GM18520 (cell line): ENCODE measurements around the gene HOXA13.

Source experiments
- ATAC-seq: cut with Tn5 transposase; IDR thresholded peaks from one replicate; pipeline ENCODE4 v1.9.1; 2021; ENCODE audit not compliant: unreplicated experiment

The HOXA13 gene

DNA sequence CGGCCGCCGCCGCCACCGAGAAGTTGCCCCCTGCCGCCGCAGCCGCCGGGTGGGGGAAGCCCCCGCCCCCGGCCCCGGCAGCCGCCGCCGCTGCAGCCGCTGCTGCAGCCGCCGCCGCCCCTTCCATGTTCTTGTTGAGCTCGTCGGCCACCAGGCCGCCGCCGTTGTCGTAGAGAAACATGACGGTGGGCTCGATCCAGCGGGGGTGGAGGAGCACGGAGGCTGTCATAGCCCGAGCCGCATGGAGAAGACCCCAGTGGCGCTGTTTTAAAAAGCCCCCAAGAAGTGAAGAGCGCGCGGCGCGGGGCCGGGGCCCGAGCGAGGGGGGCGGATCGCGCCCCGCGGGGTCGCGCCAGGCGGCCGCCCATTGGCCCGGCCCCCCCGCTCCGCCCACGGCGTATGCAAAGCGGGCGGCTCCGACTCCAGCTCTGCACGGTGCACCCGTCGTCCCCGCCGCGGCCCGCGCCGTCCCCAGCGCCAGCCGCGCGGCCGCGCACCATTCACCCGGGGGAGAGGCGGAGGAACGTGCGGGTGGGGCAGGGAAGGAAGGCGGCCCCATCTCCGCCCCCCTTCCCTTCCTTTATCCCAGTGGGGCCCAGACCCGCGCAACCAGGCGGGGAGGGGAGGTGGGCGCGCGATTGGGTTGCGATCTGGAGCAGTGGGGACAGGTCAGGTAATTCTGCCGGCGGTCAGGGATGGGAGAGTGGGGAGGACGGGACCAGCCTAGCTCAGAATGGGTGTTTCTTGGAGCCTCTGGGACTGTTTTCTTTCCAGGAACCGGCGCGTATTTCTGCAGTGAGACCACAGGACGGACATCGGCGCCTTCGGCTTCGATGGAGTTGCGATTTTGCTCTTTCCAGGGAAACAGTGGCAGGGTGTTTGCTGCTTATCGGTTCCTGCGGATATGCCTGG, at the start of gene HOXA13:
HOXA13 (minus strand) TSS at position 243 of the 912 bp plus-strand sequence; CDS start at position 229, 14 bp downstream.
- ATAC-seq, result no peak

DNA sequence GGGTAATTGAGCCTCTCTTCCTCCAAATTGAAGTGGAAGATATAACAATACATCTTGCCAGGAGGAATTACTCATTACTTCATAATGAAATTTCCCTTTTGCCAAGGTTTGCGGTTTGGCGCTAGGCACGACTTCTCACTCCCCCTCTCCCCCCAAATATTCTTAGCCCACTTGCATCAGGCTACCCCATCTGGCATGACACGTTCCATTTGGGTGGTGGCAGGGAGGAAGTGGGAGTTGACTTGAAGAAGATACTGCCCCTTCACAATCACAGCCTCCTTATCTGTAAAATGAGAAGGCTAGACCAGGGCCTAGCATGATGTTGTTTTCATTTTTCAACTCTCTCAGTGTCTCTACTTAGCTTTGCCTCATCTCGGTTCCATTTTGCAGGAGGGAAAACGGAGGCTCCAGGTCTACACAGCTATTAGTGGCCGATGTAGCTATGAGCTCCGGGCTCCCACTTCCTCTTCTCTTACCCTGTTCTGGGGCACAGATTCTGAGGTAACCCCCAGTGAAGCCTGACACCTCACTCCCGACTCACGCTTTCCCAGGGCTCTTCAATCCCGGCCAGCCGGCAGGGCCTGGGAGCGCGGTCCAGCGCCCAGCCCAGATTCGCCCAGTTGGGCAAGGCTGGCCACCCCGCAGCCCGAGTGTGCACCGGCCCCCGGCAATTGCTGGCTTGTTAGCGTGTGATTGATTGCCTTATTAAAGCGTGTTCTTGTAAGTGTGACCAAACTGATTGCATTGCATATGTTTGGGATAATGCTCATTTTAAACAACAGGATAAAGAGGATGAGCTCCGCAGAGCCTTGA, 49.2 kb upstream of the HOXA13 start:
- no peak for ATAC-seq

DNA sequence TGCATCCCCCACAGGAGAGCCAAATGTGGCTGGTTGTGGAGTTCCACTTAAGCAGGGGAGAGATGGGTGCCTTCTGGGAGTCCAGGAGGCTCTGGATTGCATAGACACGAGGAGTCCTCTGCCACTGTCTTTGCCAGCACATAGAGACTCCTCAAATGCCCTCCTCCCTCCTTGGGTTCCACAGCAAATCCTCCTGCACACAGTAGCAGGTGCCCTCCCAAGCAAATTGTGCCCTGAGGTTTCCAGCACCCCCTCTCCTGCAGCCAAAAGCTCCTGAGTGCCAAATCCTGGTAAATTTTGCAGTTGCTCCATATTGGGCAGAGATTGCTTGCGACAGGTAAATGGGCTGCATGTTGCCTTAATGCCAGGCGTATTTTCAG, 48.5 kb upstream of the HOXA13 start:
- ATAC-seq, result no peak

GRCh38 chr7:27247452-27248426, 47.8 kb upstream of the HOXA13 start:
- ATAC-seq, result no peak

- ATAC-seq, result no peak
Measured at GRCh38 chr7:27247000-27247399, 47.1 kb upstream of the HOXA13 start.

DNA sequence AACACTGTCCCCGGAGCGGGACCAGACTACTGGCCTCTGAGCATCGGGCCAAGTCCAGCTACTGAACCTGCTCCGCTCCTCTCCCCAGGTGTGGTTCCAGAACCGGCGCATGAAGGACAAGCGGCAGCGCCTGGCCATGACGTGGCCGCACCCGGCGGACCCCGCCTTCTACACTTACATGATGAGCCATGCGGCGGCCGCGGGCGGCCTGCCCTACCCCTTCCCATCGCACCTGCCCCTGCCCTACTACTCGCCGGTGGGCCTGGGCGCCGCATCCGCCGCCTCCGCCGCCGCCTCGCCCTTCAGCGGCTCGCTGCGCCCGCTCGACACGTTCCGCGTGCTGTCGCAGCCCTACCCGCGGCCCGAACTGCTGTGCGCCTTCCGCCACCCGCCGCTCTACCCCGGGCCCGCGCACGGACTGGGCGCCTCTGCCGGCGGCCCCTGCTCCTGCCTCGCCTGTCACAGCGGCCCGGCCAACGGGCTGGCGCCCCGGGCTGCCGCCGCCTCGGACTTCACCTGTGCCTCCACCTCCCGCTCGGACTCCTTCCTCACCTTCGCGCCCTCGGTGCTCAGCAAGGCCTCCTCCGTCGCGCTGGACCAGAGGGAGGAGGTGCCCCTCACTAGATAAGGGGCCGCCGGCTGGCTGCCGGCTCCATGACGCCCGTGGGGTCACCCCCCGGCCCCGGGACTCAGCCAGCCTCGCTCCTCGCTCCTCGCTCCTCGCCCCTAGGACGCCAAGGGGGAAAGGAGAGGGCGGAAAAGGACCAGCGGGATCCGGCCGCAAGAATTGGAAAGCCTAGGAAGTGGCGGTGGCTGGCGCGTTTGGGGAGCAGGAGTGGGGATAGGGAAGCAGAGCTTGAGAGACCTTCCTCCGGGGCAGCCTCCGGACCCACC, 46.2 kb upstream of the HOXA13 start:
- no peak for ATAC-seq

DNA sequence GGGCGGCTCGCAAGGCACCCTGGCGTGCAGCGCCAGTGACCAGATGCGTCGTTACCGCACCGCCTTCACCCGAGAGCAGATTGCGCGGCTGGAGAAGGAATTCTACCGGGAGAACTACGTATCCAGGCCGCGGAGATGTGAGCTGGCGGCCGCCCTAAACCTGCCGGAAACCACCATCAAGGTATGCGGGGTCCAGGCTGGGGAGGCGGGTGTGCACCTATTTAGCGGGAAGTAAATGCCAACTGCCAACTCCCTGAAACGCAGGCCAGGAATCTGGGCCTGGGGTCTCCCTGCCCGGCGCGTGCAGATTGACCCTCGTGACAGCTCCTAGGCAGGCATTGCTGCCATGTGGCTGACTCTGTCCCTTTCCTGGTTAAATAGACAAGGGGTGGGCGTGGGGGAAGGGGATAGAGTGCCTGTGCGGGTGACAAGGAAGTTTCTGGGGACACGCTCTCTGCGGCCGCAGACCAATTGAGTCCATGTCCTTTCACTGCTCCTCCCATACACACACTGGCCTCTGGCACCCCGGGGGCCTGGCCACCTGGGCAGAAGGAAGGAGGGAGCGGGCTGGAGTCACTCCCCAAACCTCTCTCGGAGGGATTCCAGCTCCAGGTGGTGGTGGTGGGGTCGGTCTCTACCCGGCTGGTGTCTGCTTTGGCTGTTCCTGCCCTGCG, 45.4 kb upstream of the HOXA13 start:
- ATAC-seq, result no peak

DNA sequence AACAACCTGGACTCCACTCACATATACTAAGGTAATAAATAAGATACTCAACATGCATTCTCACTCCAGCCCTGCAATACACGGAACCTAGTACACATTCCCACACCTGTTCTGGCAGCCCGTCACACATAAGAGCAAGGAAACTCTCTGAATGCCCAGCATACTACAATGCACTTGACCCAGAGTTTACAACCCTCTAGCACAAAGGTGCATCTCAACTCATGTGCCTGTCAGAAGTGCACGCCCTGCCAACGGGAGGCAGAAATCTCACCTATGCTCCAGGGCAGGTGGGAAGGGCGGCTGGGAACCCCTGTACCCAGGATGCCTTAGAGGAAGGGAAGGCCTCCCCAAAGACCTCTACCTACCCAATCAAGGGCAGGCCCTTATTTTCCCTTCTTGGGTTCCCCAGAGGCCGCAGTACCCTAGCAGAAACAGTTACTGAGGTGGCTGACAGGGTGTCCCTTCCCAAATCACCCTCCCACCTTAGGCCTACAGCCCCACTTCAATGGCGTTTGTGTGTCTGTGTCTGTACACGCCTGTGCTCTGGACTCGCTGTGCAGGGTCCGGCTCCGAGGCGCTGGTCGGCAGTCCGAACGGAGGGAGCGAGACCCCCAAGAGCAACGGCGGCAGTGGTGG, 44.7 kb upstream of the HOXA13 start:
- ATAC-seq, result no peak

GRCh38 chr7:27243340-27244163, 43.7 kb upstream of the HOXA13 start:
- ATAC-seq, result no peak

GRCh38 chr7:27242555-27243339, 42.9 kb upstream of the HOXA13 start, which contains the start of gene EVX1:
Gene EVX1, plus strand, starts transcription at chr7:27242802. Its CDS starts 229 bp downstream, at chr7:27243031.
- no peak for ATAC-seq

DNA sequence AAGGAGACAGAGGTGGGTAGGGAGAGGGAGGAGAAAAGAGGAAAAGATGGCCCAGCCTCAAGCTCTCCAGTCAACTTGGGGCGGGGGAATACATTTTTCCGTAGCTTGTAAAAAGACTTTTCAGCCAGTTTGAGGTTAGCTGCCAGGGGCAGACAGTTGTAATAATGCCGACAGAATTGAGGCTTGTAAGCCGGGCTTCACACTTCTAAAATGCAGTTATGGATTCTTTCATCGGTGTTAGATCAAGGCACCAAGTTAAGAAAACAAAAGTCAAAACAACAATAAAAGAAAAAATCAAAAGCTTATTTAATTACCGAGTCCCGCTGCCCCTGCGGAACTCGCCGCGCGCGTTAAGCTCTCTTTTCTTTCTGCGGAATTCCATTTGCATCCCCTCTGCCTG, 42.3 kb upstream of the HOXA13 start:
- no peak for ATAC-seq

DNA sequence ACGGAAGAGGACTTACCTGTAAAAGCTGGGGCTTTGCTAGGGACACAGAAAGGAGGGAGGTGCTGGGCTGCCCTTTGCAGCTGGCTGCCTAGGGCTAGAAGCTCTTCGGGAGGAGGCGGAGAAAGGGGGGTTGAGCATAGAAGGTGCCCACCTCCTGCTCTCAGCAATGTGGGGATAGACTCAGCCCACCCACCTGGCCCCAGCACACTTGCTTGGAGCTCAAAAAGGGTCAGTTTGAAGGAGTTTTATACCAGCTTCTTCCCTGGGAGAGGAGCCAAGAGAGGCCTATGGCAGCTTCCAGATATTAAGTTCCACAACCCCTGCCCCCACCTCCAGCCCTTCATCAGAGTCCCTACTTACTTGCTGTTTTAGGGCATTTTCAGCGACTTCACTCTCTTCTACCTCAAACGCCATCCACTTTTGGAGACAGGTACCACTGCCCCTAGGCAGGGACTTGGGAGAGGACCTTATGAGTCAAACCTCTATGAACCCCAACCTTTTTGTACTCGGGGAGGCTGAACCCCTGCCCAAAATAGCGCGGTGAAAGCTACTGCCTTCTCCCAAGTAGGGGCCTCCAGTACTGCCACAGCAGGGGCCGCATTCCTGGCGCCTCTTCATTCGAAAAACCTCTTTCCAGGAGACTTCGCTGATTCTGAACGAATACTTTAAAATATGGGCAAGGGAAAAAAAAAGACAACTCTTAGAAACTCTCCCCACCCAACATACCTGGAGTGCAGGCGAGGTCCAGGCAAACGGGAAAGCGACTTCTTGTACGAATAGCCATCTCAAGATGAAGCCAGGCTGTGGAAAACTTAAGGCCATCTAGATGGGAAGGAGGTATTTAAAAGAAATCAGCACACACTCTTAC, 41.5 kb upstream of the HOXA13 start:
- no peak for ATAC-seq

DNA sequence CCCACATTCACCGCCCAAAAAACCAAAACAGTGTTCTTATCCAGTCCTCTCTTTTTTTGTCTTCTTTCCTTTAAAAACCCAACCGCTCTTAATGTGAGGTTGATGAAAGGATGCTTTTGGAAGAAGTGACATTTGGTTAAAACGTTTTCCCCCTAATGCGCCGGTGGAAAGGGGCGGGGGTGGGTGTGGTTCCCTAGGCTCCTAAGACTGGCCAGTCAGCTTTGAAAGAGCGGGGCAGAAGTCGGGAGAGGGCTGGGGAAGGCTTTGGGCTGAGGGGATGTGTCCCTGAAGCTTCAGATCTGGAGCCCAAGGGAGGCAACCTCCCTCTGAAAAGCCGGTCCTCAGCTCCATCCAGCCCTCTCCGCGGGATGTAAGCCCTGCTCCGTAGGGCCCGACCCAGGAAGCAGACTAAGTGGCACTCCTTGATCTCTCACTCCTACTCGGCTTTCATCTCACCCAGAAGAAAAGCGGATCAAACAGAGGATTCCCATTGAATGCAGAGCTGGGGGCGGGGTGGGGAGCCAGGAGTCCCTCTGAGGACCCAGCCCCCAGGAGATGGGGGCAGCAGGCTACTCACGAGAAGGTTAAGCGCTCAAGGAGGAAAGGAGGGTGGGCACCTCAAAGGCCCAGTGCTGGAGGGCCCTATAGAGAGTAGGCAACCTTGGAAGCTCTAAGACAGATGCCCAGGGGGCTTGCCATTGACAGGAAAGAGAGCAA, 40.3 kb upstream of the HOXA13 start:
- no peak for ATAC-seq

GRCh38 chr7:27239387-27240014, 39.6 kb upstream of the HOXA13 start:
- no peak for ATAC-seq

- no peak for ATAC-seq
Measured at GRCh38 chr7:27238979-27239386, 39.1 kb upstream of the HOXA13 start.
